Measurements from ENCODE around the gene XYLB. TPM values are rescaled to one million over a fixed set of nuclear protein-coding genes. Genes with fewer than 3 reads are reported as not detected.

Gene XYLB
- total and polyA plus RNA-seq, 2 of the 13 experiments (the other 11 are each of a cell fraction or from before 2014, with no cell fraction given), result 25.9 to 30.0 TPM

GRCh38 chr3:38347421-38348200 is 1.0 kb downstream of the XYLB start (continued):
- TF ChIP-seq ARID5B (CRISPR knock-in tag; IDR thresholded peaks at IDR 0.05) (peak; percentile 44), ZNF10 (CRISPR knock-in tag; IDR thresholded peaks at IDR 0.05; ENCODE audit: borderline replicate concordance, low read depth) (no peak), PRMT3 (CRISPR knock-in tag; IDR thresholded peaks at IDR 0.05; ENCODE audit: borderline replicate concordance, low read depth) (0 out of 2 replicates have a peak, but pooled peaks have one; percentile 62), TEAD3 (CRISPR knock-in tag; optimal IDR thresholded peaks at IDR 0.05; ENCODE audit: borderline replicate concordance) (peak; percentile 37), NFAT5 (CRISPR knock-in tag; IDR thresholded peaks at IDR 0.05) (no peak), DMAP1 (CRISPR knock-in tag; IDR thresholded peaks at IDR 0.05) (peak; percentile 75; the same call in 1 of the 2 replicates), FOXC1 (CRISPR knock-in tag; IDR thresholded peaks at IDR 0.05; ENCODE audit: borderline replicate concordance) (no peak), PHF8 (CRISPR knock-in tag; IDR thresholded peaks at IDR 0.05) (peak; percentile 47; the same call in 1 of the 2 replicates), LRRFIP1 (CRISPR knock-in tag; conservative IDR thresholded peaks at IDR 0.05) (no peak), FOXJ3 (CRISPR knock-in tag; IDR thresholded peaks at IDR 0.05; ENCODE audit: borderline replicate concordance) (peak; percentile 63; the same call in 1 of the 2 replicates), ESRRA (CRISPR knock-in tag; IDR thresholded peaks at IDR 0.05; ENCODE audit: low read depth) (peak; percentile 82; the same call in 1 of the 2 replicates), NR2F6 (IDR thresholded peaks at IDR 0.05) (no peak), NR2F6 (CRISPR knock-in tag; IDR thresholded peaks at IDR 0.05) (peak; percentile 36; the same call in 1 of the 2 replicates), ZNF605 (CRISPR knock-in tag; IDR thresholded peaks at IDR 0.05) (no peak; the same call in 1 of the 2 replicates), ZNF746 (CRISPR knock-in tag; IDR thresholded peaks at IDR 0.05) (0 out of 2 replicates have a peak, but pooled peaks have one; percentile 14), DRAP1 (CRISPR knock-in tag; IDR thresholded peaks at IDR 0.05) (0 out of 2 replicates have a peak, but pooled peaks have one; percentile 27)

Measured in HepG2 (cell line).